Measurements from ENCODE around the gene ANKS1B. TPM values are rescaled to one million over a fixed set of nuclear protein-coding genes. Genes with fewer than 3 reads are reported as not detected.

Gene ANKS1B
- total RNA-seq, 1 experiment from 2014 or later = 0.54 TPM

- CTCF ChIA-PET = no interaction called here
- no peak overlapping the region for H2AFZ ChIP-seq (ENCODE audit: low read depth, low read length, poor library complexity, severe bottlenecking)
- H3K9me3 ChIP-seq (ENCODE audit: control insufficient read depth in 1 of 2, insufficient read depth in 1 of 2, low read depth in 1 of 2, low read length in 2 of 2) = no peaks in the 10 kb centered on the region
- no peak overlapping the region for H3K4me3 ChIP-seq (replicated peaks in 1 of 2; ENCODE audit: low read depth in 1 of 2, low read length in 2 of 2)
- no peak for TF ChIP-seq SP1 (IDR thresholded peaks at IDR 0.05; ENCODE audit: low read depth)
- TF ChIP-seq CTCF (IDR thresholded peaks at IDR 0.05 in 2 of 3, conservative IDR thresholded peaks at IDR 0.05 in 1 of 3; ENCODE audit: borderline replicate concordance in 1 of 3, insufficient read depth in 1 of 3, low read depth in 2 of 3, low read length in 2 of 3) = no peak
- no peak for TF ChIP-seq POLR2AphosphoS5 (IDR thresholded peaks at IDR 0.05; ENCODE audit: low read depth, low read length)
- no peak for TF ChIP-seq EGR1 (IDR thresholded peaks at IDR 0.05; ENCODE audit: low read depth)
- H3K27me3 ChIP-seq (ENCODE audit: insufficient read depth, low read length) = no peaks in the 10 kb centered on the region
- no peak overlapping the region for H3K9ac ChIP-seq (ENCODE audit: low read length)
- POLR2A ChIA-PET = no interaction called here
- ATAC-seq (no peak), DNase-seq (ENCODE audit: low read depth, low spot score) (no peak)
- H3K4me1 ChIP-seq (ENCODE audit: control insufficient read depth in 1 of 2, insufficient read depth in 2 of 2, low read length in 2 of 2) = no peaks in the 10 kb centered on the region
- H3K4me2 ChIP-seq (ENCODE audit: low read length) = no peak overlapping the region
- no peaks in the 10 kb centered on the region; the same call in 1 of the 2 replicates for H4K20me1 ChIP-seq (ENCODE audit: insufficient read depth)
- intact Hi-C loops (cut with micrococcal nuclease) = no loop called here
- no peaks in the 10 kb centered on the region for H3K9me2 ChIP-seq (ENCODE audit: insufficient read depth)
- no TSS peak for BruUV-seq (replicated peaks)
- H3K27ac ChIP-seq (ENCODE audit: low read depth, low read length) = no peak overlapping the region
- no peaks in the 10 kb centered on the region for H3K36me3 ChIP-seq (ENCODE audit: control insufficient read depth in 1 of 2, insufficient read depth in 2 of 2, low read length in 2 of 2)
- RAD21 ChIA-PET (ENCODE audit: low non-redundant PET in 1 of 2, low total read pairs in 2 of 2, uncharacterized antibody in 2 of 2, unreplicated experiment in 2 of 2) = no interaction called here
- H3K79me2 ChIP-seq (ENCODE audit: insufficient read depth, low read length) = no peaks in the 10 kb centered on the region
Measured at GRCh38 chr12:99479149-99479548, 505.6 kb downstream of the ANKS1B start.

GRCh38 chr12:99476956-99477355, 507.8 kb downstream of the ANKS1B start:
- no TSS peak for BruUV-seq (replicated peaks)
- no peak overlapping the region for H3K27ac ChIP-seq (ENCODE audit: low read depth, low read length)
- H3K4me1 ChIP-seq (ENCODE audit: control insufficient read depth in 1 of 2, insufficient read depth in 2 of 2, low read length in 2 of 2) = no peaks in the 10 kb centered on the region
- intact Hi-C loops (cut with micrococcal nuclease) = no loop called here
- H3K4me3 ChIP-seq (replicated peaks in 1 of 2; ENCODE audit: low read depth in 1 of 2, low read length in 2 of 2) = no peak overlapping the region
- H3K9me2 ChIP-seq (ENCODE audit: insufficient read depth) = no peaks in the 10 kb centered on the region
- RAD21 ChIA-PET (ENCODE audit: low non-redundant PET in 1 of 2, low total read pairs in 2 of 2, uncharacterized antibody in 2 of 2, unreplicated experiment in 2 of 2) = no interaction called here
- no peaks in the 10 kb centered on the region for H3K36me3 ChIP-seq (ENCODE audit: control insufficient read depth in 1 of 2, insufficient read depth in 2 of 2, low read length in 2 of 2)
- CTCF ChIA-PET = no interaction called here
- H3K4me2 ChIP-seq (ENCODE audit: low read length) = no peak overlapping the region
- no peaks in the 10 kb centered on the region; the same call in 1 of the 2 replicates for H4K20me1 ChIP-seq (ENCODE audit: insufficient read depth)
- POLR2A ChIA-PET = no interaction called here
- no peaks in the 10 kb centered on the region; the same call in 1 of the 2 replicates for H3K27me3 ChIP-seq (ENCODE audit: insufficient read depth, low read length)
- DNase-seq (ENCODE audit: low read depth, low spot score) (no peak), ATAC-seq (no peak)
- no peaks in the 10 kb centered on the region for H3K79me2 ChIP-seq (ENCODE audit: insufficient read depth, low read length)
- H3K9me3 ChIP-seq (ENCODE audit: control insufficient read depth in 1 of 2, insufficient read depth in 1 of 2, low read depth in 1 of 2, low read length in 2 of 2) = no peaks in the 10 kb centered on the region
- H2AFZ ChIP-seq (ENCODE audit: low read depth, low read length, poor library complexity, severe bottlenecking) = no peak overlapping the region
- no peak overlapping the region for H3K9ac ChIP-seq (ENCODE audit: low read length)
- TF ChIP-seq ELF1 (IDR thresholded peaks at IDR 0.05; ENCODE audit: borderline replicate concordance, low read depth) (no peak), JUND (IDR thresholded peaks at IDR 0.05) (no peak), EZH2 (IDR thresholded peaks at IDR 0.05) (no peak), POLR2A (IDR thresholded peaks at IDR 0.05; ENCODE audit: borderline replicate concordance, extremely low read depth, insufficient read depth, insufficient read length) (no peak), ATF3 (IDR thresholded peaks at IDR 0.05) (no peak), TCF7L2 (IDR thresholded peaks at IDR 0.05; ENCODE audit: borderline replicate concordance, extremely low read depth, insufficient read depth, insufficient read length) (no peak), REST (IDR thresholded peaks at IDR 0.05; ENCODE audit: low read depth) (no peak), EZH2phosphoT487 (IDR thresholded peaks at IDR 0.05; ENCODE audit: borderline replicate concordance) (no peak), FOSL1 (IDR thresholded peaks at IDR 0.05; ENCODE audit: low read depth) (no peak), ZNF274 (IDR thresholded peaks at IDR 0.05; ENCODE audit: low read depth, low read length) (no peak)

Measured in HCT116 (cell line).